HTERT RPE-1 (cell line): ENCODE data around the gene FOXI2.

Source experiments
- in situ Hi-C: fragments of 300-500 bp; cut with MboI; formaldehyde crosslinking; loops from 4 replicates; pipeline ENCODE4 v1.14.3; 2020; ENCODE audit warnings: low sequenced_read_pairs

Gene FOXI2

GRCh38 chr10:127740596-127740995, 3.6 kb downstream of the FOXI2 start:
- in situ Hi-C loops: no loop called here

GRCh38 chr10:127743205-127743604, 6.2 kb downstream of the FOXI2 start:
- in situ Hi-C loops: no loop called here

DNA sequence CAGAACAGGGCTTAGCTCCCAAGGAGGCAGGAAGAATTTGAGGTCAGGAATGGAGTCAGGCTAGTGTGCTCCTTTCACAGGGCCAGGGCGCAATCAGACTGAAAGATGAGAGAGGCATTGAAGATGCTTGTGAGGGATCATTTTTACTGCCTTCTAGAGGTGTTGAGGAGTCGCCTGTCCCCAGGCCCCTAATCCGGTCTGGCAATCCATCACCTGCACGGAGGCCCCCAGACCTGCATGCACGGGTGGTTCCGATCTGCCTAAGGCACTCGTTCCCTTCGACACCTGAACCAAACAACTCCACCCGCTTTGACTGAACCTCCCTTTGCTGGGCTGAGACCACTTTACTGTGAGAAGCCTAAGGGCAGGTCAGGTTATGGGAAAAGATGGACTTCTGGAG, 8.0 kb downstream of the FOXI2 start:
- in situ Hi-C loops: no loop called here

DNA sequence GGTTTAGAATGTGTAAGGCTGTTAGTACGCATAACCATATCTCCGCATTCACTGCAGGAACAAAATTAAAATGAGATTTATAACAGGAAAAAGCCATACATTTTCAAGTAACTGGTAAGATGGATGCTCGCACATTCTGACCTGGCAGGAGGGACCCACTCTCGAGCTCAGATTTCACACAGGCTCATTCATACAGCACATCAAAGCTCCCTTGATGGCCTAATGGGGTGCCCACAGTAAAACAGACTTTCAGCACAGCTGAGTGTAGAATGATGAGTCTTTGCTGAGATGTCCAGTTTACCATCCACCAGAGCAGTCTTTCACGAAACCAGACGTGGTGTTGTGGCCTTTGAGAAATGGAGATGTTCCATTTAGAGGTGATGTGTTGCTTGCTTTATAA, 8.9 kb downstream of the FOXI2 start:
- in situ Hi-C loops: no loop called here

GRCh38 chr10:127755753-127756152, 18.8 kb downstream of the FOXI2 start:
- in situ Hi-C loops: no loop called here

GRCh38 chr10:127756264-127756663, 19.3 kb downstream of the FOXI2 start:
- in situ Hi-C loops: no loop called here

DNA sequence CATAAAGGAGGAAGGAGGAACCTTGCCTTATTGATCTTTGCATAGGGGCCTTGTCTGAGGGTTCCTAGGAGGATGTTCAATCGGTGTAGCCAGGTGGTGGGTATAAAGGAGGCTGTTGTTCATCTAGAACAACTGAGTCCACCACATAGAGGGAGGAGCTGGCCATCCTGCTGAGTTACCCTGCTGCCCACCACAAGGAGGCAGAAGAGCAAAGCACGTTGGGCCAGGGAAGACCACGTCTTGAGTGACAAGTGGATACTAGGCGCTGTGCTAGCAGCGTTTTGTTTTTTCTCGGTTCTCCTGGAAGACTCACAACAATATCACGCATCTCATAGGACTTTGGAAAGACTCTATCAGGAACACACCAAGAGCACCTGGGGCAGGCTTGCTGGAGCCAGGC, 20.0 kb downstream of the FOXI2 start:
- in situ Hi-C loops: no loop called here

DNA sequence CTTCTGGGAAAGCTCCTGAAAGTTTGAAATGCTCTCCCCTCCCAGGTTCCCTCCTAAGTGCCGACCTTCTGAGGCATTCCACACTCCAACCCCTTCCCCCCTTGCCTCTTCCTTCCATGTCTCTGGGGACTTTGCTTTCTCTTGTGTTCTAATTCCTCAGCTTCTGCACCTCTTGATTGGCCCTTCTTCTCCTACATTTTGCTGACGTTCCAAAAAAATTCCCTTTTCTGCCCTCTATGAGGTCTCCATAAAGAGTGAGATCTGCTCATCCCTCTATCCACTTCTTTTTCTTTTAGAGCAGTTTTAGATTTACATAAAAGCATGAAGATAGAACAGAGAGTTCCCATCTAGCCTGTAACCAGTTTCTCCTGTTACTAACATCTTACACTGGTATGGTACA, 22.3 kb downstream of the FOXI2 start:
- in situ Hi-C loops: no loop called here

DNA sequence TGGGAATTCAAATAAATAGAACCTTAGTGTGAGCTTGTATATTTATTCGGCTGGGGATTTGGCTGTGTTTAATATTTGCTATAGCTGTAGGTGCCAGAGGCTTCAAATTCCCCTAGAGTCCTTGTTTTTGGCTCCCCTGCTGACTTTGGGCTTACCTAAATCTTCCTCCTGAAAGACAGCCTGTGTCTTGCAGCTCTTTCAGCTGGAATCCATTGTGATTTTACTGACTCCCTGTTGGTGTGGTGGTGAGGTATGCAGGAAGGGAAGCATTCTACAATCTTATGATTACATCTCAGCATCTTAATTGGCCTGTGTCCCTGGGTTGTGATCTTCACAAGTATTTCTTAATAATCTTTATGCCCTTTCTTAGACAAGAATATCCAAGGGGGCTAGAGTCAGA, 25.9 kb downstream of the FOXI2 start:
- in situ Hi-C loops: no loop called here

DNA sequence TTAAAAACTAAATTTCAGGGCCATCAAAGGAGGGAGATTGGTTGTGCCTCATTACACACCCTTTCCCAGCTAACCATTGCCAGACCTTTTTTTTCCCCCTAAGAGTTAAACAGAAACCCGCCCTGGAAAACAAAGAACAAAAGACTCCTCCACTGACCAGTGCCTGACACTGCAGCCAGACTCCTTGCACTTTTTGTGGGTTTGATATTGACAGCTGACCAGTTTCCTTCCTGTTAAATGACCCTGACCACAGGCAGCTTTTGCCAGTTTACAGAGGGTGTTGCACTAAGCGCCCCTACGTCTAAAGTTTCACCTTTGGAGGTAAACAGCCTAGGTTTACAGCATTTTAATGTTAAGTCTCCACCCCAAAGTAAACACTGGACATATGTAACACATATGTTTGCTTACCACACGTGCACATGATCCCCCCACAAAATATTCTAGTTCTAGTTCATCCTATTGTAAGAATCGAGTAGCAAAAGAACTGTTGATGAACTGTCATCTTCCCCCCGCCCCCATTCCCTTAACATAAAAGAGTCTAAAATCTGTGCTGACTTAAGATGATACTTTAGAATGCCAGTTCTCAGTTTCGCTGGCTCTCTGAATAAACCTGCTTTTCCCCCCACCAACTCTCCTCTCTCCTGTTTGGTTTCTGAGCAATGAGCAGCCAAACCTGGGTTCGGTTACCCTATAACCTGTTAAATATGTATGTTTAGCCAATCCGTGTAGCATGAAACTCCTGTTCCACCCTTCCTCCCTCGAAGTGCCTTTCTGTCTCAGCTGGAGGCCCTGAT, 38.0 kb downstream of the FOXI2 start:
- in situ Hi-C loops: no loop called here

GRCh38 chr10:127776816-127777215, 39.8 kb downstream of the FOXI2 start:
- in situ Hi-C loops: no loop called here

- in situ Hi-C loops: no loop called here
These were observed 44.4 kb downstream of the FOXI2 start for GRCh38 chr10:127781412-127781811.

DNA sequence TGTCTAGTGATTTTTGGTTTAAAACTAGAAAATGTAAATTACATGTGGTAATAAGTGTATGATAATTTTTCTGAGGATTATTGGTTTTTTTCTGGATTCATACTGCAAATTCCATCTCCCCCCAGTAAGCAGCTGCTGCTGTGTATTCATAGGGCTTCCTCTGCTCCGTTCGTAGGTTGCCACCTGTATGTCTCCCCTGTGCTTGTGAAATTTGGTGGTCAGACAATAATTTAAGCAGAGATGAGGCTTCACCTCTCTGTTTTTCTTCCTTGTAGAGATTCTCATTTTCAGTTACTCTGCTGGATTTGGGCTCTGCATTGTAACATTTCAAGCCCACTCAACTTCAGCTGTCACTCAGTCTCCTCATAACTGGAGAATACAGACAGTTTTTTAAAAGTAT, 50.9 kb downstream of the FOXI2 start:
- in situ Hi-C loops: no loop called here

GRCh38 chr10:127790066-127790624, 53.2 kb downstream of the FOXI2 start:
- in situ Hi-C loops: no loop called here
